ENCODE results near the gene DSCAML1.

The DSCAML1 gene

DNA sequence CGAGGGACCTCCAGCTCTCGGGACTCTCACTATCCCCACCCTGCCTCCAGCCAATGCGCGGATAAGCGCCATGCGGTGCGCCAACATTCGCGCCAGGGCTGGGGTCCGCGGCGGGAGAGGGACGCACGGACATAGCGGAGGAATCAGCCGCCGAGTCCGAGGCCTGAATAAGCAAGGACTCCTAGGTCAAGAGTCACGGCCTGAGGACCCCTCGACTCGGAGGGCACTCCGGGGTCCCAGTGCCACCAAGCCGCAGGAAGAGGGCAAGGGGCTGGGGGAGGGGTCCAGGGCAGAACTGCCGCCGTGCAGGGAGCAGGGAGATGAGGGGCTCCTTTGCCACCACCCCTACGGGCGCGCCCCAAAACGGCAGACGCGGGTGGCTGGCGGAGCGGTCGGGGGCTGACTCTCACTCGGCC lies 552 bp downstream of the DSCAML1 start:
- in situ Hi-C loops (cut with MboI; ENCODE audit: low sequenced_read_pairs) = loop anchor here (25.0 kb wide), 1 partner anchor 359 kb away; no protein-coding TSS in a partner anchor

DNA sequence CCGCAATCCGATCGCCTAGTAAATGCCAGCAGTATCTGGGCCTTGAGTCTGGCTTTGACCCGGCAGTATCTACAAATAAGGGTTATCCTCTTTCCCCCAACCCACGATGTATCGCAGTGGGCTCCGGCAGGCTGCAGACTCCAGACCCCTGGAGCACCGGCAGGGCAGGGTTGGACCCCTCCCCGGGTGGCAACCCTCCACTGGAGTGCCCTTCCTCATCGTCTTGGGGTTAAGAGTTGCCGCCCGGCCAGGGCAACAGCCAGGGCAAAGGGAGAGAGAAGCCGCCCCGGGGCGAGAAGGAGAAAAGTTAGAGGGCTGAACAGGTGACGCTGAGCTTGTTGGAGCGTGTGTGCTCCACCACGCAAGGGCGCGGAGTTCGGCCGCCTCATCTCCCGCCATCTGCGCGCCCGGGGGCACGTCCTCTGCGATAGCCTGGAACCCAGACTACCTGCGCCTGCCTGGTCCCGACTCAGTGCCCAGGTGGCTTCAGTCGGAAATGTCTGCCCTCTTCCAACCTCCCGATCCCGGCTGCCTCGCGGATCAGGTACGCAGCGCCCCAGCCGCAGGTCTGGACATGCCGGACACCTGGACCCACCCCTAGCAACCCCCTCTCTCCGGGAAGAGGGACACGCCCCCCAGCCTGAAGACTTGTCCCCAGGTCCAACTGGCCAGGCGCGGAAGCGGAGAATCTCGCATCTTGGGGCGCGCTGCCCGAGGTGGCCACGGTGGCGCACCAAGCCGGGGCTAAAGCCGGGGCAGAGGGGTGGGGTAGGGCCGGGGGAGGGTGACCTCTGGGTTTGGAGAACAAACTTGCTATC lies 1.2 kb downstream of the DSCAML1 start:
- in situ Hi-C loops (cut with MboI; ENCODE audit: low sequenced_read_pairs) = loop anchor here (25.0 kb wide), 1 partner anchor 359 kb away; no protein-coding TSS in a partner anchor

GRCh38 chr11:117794772-117795629 lies 2.0 kb downstream of the DSCAML1 start:
- in situ Hi-C loops (cut with MboI; ENCODE audit: low sequenced_read_pairs) = loop anchor here (25.0 kb wide), 1 partner anchor 358 kb away; no protein-coding TSS in a partner anchor

GRCh38 chr11:117794135-117794534 lies 2.9 kb downstream of the DSCAML1 start:
- in situ Hi-C loops (cut with MboI; ENCODE audit: low sequenced_read_pairs) = loop anchor here (25.0 kb wide), 1 partner anchor 357 kb away; no protein-coding TSS in a partner anchor

DNA sequence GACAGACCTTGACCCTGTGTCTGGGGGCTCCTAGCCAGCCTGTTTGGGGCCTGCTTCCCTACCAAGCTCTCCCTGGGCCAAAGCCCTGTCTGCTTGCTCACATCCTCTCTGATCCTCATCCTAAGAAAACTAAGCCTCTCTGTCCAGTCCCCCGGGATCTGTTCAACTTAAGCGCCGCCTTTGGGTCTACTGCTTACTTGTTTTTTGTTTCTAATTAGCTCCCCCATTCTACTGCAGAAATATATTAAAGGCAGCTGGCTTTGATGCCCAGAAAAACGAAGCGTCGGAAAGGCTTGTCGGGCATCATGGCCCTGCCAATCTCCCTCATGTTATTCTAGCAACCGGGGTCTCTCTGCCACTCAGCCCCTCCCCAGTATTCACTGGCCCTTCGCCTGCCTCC lies 3.4 kb downstream of the DSCAML1 start:
- in situ Hi-C loops (cut with MboI; ENCODE audit: low sequenced_read_pairs) = loop anchor here (25.0 kb wide), 1 partner anchor 356 kb away; no protein-coding TSS in a partner anchor

- in situ Hi-C loops (cut with MboI; ENCODE audit: low sequenced_read_pairs) = loop anchor here (25.0 kb wide), 1 partner anchor 356 kb away; no protein-coding TSS in a partner anchor
These were observed 4.0 kb downstream of the DSCAML1 start for GRCh38 chr11:117792992-117793391.

GRCh38 chr11:117792241-117792640 lies 4.8 kb downstream of the DSCAML1 start:
- in situ Hi-C loops (cut with MboI; ENCODE audit: low sequenced_read_pairs) = loop anchor here (25.0 kb wide), 1 partner anchor 355 kb away; no protein-coding TSS in a partner anchor

- in situ Hi-C loops (cut with MboI; ENCODE audit: low sequenced_read_pairs) = loop anchor here (25.0 kb wide), 1 partner anchor 353 kb away; no protein-coding TSS in a partner anchor
These were observed 6.7 kb downstream of the DSCAML1 start for GRCh38 chr11:117790279-117790678.

DNA sequence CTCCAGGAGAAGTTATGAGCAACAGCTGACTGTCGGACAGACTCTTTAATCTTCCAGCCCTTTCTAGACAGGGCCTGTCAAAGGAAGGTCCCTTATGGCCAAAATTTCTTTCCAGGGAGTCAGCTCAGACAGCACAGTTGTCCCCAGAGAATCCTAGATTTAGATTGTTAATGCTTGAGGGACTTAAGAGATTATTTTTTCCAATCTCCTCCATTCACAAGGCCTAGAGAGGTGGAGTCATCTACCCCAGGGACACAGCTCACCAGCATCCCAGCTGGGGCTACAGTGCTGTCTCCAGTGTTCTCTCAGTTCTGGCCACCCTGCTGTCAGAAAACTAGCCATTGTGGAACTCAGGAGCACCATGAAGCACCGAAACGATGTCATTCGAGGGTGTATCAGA lies 7.8 kb downstream of the DSCAML1 start:
- in situ Hi-C loops (cut with MboI; ENCODE audit: low sequenced_read_pairs) = loop anchor here (25.0 kb wide), 1 partner anchor 352 kb away; no protein-coding TSS in a partner anchor

- in situ Hi-C loops (cut with MboI; ENCODE audit: low sequenced_read_pairs) = loop anchor here (25.0 kb wide), 1 partner anchor 349 kb away; no protein-coding TSS in a partner anchor
These were observed 10.7 kb downstream of the DSCAML1 start for GRCh38 chr11:117786135-117786870.

GRCh38 chr11:117782101-117782500 lies 14.9 kb downstream of the DSCAML1 start:
- in situ Hi-C loops (cut with MboI; ENCODE audit: low sequenced_read_pairs) = loop anchor here (25.0 kb wide), 1 partner anchor 345 kb away; no protein-coding TSS in a partner anchor

DNA sequence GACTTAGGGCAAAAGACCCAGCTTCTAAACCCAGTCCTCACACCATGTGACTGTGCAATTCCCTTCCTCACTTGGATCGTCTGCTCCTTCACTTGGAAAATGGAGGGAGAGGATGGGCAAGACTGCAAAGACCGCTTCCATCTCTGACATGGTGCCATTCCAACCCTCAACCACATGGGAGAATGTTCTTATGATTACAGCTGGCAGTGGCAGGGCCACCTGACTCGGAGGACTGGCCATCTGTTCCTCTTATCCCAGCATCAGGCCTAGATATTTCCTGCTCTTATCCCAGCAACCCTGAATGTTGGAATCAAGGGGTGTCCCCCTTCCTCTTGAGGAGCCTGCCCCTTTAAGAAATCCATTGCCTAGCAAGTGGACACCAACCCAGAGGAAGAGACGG lies 15.4 kb downstream of the DSCAML1 start:
- in situ Hi-C loops (cut with MboI; ENCODE audit: low sequenced_read_pairs) = loop anchor here (25.0 kb wide), 1 partner anchor 344 kb away; no protein-coding TSS in a partner anchor

- in situ Hi-C loops (cut with MboI; ENCODE audit: low sequenced_read_pairs) = loop anchor here (25.0 kb wide), 1 partner anchor 343 kb away; no protein-coding TSS in a partner anchor
These were observed 16.6 kb downstream of the DSCAML1 start for GRCh38 chr11:117780456-117780855.

DNA sequence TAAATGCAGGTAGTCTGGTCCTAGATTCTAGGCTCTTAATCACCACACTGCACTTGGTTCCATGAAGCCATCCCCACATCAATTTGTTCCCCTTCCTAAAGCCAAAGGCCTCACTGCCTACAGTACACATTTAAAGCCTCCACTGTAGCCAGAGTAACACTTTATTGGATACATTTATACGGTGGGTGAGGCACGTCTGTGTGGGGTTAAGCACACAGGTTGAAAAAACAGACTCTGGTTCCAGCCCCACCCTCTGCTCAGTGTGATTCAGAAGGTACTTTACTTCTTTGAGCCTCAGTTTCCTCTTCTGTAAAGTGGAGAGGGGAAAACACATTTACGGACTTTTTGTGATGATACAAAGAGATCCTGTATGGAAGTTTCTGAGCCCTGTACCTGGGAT lies 22.5 kb downstream of the DSCAML1 start:
- in situ Hi-C loops (cut with MboI; ENCODE audit: low sequenced_read_pairs) = no loop called here

DNA sequence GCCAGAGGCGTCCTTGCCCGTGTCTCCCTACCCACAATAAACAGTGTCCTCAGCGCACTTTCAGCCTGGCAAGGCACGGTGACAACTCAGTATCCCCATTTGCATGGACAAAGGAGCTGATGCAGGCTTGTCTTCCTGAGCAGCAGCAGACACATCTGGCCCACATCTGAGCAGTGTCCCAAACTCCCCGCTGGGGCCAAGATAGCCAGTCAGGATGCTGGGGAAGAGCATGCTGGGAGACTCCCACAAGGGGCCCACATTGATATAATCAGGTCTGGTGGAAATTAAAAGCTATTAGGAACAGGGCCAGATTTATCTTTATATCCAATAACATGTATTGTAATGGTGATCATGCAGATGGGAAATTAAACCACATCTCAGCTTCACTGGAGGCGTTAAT lies 24.7 kb downstream of the DSCAML1 start:
- in situ Hi-C loops (cut with MboI; ENCODE audit: low sequenced_read_pairs) = no loop called here

- in situ Hi-C loops (cut with MboI; ENCODE audit: low sequenced_read_pairs) = no loop called here
These were observed 25.2 kb downstream of the DSCAML1 start for GRCh38 chr11:117771841-117772240.

DNA sequence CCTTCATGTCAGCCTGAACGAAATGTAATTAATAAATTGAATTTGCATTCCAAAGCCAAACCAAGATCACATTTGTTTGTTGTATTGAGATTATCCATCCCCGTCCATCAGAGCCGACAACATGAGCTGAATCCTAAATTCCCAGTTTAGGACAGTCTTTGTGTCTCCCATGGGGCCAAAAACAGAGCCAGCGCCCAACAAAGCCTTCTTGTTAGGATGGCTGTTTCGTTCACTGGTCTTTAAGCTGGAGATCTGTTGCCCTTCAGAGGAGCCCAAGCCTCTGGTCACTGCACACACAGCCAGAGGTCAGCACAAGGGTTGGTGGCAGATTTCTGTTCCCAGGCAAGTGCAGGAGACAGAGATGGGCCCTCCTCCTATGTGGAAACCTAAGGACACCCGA lies 25.8 kb downstream of the DSCAML1 start:
- in situ Hi-C loops (cut with MboI; ENCODE audit: low sequenced_read_pairs) = no loop called here

DNA sequence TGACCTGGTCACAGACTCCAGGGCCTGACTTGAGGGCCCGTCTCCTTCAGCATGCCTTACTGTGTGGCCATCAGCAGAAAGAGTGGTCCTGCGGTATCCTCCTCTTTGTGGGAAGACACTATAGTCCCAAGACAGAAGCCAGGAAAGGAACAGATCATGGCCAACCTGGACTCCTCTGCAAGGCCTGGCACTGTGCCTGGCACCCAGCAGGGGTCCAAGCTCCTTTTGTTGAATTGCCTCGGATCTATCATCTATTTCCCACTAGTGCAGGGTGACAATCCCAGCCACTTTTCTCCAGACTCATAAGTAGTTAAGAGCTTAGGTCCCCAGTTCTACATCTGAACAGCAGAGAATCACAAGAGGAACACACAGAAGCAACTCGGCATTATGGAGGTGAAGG lies 27.0 kb downstream of the DSCAML1 start:
- in situ Hi-C loops (cut with MboI; ENCODE audit: low sequenced_read_pairs) = no loop called here

- in situ Hi-C loops (cut with MboI; ENCODE audit: low sequenced_read_pairs) = no loop called here
These were observed 27.5 kb downstream of the DSCAML1 start for GRCh38 chr11:117769533-117769932.

GRCh38 chr11:117768506-117768905 lies 28.5 kb downstream of the DSCAML1 start:
- in situ Hi-C loops (cut with MboI; ENCODE audit: low sequenced_read_pairs) = no loop called here

Data from HL-60/S4 treated with phorbol 12-myristate 13-acetate at 8.2 ng/mL for 4 days and 3 days (cell line).